HG03457 (cell line): ENCODE results near the gene CYTH4.
"Not testable (repeated sequence)": the region's sequence is repeated elsewhere in the genome, so short reads cannot be mapped to it uniquely, and the experiment has no call there.

Experiments
- ATAC-seq: cut with Tn5 transposase; IDR thresholded peaks from one replicate; pipeline ENCODE4 v1.9.1; 2021; ENCODE audit warnings: moderate number of reproducible peaks; ENCODE audit not compliant: unreplicated experiment

Gene CYTH4

GRCh38 chr22:37245740-37246139 is 36.6 kb upstream of the CYTH4 start:
- ATAC-seq: no peak

GRCh38 chr22:37248251-37248650 is 34.1 kb upstream of the CYTH4 start:
- ATAC-seq: no peak

- ATAC-seq: no peak
Measured at GRCh38 chr22:37249986-37250385, 32.3 kb upstream of the CYTH4 start.

GRCh38 chr22:37251836-37252235 is 30.5 kb upstream of the CYTH4 start:
- ATAC-seq: not testable (repeated sequence)

- no peak for ATAC-seq
Measured at GRCh38 chr22:37253126-37253660, 29.1 kb upstream of the CYTH4 start.

- ATAC-seq: no peak
Measured at GRCh38 chr22:37254209-37254866, 28.0 kb upstream of the CYTH4 start.

GRCh38 chr22:37254867-37255233 is 27.5 kb upstream of the CYTH4 start:
- ATAC-seq: no peak

GRCh38 chr22:37255558-37256006 is 26.7 kb upstream of the CYTH4 start:
- ATAC-seq: no peak

- no peak for ATAC-seq
Measured at GRCh38 chr22:37256075-37256726, 26.1 kb upstream of the CYTH4 start.

- no peak for ATAC-seq
Measured at GRCh38 chr22:37258005-37258752, 24.1 kb upstream of the CYTH4 start.

- ATAC-seq: no peak
Measured at GRCh38 chr22:37258753-37259401, 23.4 kb upstream of the CYTH4 start.

GRCh38 chr22:37259540-37260029 is 22.7 kb upstream of the CYTH4 start:
- ATAC-seq: no peak

- no peak for ATAC-seq
Measured at GRCh38 chr22:37260155-37260795, 22.0 kb upstream of the CYTH4 start.

- ATAC-seq: no peak
Measured at GRCh38 chr22:37260901-37261336, 21.4 kb upstream of the CYTH4 start.

- no peak for ATAC-seq
Measured at GRCh38 chr22:37262346-37262745, 20.0 kb upstream of the CYTH4 start.

- no peak for ATAC-seq
Measured at GRCh38 chr22:37263966-37264887, 18.1 kb upstream of the CYTH4 start.

- ATAC-seq: no peak
Measured at GRCh38 chr22:37266581-37267134, 15.7 kb upstream of the CYTH4 start.

GRCh38 chr22:37267135-37267587 is 15.1 kb upstream of the CYTH4 start:
- peak; percentile 64 for ATAC-seq
